HG02981 (cell line): ENCODE measurements around the gene SLC1A2.

ENCODE experiments used
- ATAC-seq: cut with Tn5 transposase; IDR thresholded peaks from one replicate; pipeline ENCODE4 v1.9.1; 2021; ENCODE audit warnings: mild to moderate bottlenecking, moderate library complexity; ENCODE audit not compliant: unreplicated experiment

The SLC1A2 gene

DNA sequence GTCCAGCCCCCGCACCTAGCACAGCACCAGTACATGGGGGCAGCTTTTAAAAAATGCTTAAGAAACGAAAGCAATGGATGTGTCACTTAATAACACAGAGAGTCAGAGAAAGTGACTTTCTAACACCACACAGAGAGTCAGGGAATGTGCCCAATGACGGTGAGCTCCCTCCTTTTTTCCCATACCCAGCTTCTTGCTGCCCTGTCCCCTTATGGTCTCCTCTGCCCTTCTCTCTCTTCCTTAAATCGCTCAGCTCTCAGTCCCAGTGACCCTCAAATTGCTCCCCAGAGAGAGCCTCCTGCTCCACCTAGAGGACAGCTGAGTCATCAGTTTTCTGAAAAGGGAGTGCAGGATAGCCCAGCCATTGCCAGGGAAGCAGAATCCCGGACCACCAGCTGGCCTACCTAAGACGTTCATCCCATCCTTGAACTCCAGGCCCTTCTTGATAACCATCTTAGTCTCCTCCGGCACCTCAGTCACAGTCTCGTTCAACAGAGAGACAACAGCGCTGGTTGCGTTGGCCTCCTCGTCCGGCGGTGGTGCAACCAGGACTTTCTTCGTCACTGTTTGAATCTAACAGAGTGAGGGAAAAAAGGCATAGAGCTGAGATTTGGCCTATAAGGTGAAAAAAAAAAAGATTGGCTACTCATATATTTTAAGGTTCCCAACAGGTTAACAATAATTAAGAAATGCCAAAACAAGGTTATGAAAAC, 113.5 kb downstream of the SLC1A2 start:
- ATAC-seq: peak; percentile 56

DNA sequence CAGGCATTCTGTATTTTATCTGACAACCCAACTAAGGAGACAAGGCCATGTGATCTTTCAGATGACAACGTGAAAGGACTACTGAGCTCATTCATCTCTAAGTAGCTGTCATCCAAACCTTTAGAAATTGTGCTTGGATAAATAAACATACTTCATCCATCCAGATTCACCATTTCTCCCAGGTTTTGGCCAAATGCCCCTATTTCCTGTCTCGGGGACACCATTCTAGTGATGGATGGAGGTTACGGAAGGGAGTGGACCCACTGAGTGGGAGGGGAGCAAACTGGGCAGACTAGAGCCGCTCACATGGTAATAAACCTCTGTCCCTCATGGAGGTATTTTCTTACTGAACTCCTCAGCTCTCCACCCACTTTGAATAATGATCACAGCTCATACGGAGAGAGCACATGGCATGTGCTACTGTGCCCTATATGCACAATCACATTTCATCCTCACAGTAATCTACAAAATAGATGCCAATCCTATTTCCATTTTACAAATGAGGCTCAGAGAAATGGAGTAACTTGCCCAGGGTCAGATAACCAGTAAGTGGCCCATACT, 114.4 kb downstream of the SLC1A2 start:
- ATAC-seq: no peak

DNA sequence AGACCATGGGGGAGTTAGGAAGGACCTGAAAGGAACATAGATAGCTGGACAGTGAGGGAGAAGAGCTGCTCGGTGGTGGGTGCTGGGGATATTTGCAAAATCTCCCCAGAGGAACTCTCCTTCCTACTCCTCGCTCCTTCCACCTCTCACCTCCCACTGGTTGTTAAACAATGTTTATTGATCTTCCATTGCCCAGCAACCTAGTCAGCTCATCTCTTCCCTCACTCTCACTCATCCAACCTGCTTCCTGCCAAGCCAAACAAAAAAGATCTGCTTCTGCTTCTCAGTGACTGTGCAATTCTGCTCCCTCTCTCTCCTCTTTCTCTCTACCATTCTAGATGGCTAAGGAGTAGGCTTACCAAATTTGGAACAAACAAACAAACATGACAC, 115.0 kb downstream of the SLC1A2 start:
- no peak for ATAC-seq

DNA sequence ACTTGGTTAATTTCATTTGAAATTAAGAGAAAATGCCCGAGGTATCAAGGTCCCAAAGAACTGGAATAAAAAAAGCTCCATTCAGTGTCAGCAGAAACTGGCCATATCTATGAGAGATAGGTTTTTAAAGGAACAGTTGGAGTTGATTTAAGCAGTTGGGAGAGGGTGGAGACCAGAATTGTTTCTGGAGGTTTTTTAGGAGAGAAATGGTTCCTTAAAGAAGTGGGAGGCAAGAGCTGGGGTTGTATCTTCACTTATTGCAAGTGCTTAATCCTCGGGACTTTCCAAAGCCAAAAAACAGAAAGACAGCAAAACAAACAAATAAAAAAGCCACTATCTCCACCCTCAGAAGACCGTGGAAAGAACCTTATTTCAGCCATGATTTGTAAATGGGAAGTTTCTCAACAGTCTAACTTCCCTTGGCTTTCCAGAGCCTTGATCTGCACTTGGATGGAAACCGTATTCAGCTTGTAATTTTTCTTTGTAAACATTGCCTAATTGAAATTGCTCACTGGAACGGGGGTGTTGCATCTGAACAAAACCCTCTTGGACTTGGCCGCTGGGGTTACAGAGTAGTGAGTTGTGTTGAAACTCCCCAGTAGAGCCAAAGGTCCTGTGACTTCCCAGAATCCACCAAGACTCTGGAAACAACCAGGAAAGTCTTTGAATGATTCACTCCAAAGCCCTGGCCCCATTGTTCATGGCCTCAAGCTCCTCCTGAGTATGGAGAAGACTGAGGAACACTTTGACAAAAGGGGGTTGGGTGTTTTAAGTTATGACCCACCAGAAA, 115.6 kb downstream of the SLC1A2 start:
- ATAC-seq: no peak

DNA sequence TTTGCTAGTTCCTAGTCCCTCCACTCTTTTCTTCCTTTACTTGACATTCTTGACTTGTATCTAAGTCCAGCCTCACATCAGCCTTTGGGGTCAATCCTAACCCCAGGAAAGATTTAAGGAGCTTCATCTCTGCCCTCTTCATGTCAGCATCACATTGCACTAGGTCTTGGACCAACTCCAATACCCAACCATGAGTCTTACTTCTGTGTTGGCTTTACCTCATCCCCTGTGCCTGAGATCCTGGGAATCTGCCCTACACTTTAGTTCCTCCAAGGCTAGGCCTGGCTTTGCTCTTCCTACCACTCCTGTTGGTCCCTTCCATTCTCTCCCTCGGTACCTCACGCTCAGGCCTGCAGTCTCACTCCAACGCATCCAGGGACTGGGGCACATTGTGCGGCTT, 117.0 kb downstream of the SLC1A2 start:
- no peak for ATAC-seq

DNA sequence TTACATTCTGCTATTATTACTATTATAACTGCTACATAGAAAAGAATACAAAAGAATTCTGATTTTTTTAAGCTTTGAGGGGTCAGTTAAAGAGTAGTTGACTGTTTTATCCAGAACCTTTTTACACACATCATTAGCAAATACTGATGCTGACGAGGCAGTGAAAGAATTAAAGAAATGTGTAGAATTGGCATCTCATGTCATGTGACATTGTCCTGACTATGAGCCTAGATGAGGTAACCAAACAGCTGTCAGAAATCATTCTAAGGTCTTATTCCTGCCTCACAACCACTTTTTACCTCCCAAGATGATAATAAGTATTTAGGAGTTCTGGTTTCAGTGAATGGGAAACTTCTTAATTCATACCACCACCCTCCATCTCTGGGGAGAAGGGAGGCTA, 121.0 kb downstream of the SLC1A2 start:
- no peak for ATAC-seq

DNA sequence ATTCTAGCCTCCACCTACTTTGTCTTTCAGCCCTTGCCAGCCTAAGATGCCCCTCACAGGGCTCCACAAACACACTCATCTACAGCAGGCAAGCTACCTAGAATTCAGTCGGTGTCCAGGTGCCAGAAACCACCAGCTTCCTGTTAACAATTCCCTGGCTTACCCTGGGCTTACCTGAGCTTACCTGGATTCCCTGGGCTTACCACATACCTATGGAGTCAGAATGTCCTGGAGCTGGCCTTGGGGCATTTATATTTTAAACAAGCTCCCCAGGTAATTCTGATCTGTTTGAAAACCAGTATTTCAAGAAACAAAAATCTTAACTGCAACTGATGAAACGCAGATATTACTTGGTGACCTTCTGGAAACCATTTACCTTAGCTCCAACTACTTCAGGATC, 123.6 kb downstream of the SLC1A2 start:
- ATAC-seq: no peak

DNA sequence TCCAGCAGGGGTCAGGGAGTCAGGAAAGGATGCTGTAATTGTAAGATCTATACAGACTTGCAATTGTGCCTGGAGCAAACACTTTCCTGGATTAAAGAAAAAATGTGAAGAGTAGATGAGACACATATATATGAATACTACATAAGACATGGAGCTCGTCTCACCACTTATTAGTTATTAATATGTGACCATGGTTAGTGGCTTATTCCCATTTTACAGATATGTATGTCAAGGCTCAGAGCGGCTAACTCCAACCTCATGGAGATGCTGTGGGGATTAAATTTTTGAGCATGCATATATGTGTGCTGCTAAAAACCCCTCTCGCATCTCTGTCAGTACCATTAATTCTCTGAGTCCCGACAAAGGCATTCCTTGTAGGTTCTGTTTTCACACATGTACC, 125.7 kb downstream of the SLC1A2 start:
- ATAC-seq: no peak

DNA sequence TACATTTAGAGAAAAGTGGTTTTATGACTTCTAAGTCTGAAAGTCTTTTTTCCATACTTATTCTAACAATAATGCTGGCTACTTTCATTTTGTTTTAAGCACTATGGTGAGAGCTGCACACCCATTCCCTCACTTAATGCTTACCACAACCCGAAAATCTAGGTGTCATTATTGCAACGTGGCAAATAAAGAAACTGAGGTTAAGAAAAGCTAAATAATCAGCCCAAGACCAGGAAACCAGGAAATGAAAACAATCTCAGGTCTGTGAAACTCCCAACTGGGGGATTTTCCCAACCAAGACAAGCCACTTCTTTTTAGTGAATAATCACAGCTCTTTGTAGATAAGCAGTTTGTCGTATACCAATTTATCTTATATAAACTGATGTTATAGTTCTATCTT, 126.3 kb downstream of the SLC1A2 start:
- ATAC-seq: no peak

DNA sequence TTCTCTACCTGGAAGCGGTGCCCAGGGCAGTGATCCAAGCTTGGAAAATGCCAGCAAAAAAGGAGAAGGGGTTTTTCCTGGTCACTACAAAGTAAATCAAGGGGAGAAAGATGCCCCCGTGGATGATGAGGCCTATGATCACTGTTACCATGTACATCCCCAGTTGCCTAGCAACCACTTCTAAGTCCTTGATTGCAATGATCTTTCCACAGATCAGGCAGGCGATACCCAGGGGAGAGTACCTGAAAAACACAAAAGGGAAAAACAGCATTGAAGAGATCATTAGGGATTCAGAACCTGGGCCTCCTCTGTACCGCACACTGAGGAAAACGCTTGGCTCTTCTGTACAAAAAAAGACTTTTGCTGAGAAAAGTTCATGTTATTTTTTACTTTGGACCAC, 127.1 kb downstream of the SLC1A2 start:
- no peak for ATAC-seq

DNA sequence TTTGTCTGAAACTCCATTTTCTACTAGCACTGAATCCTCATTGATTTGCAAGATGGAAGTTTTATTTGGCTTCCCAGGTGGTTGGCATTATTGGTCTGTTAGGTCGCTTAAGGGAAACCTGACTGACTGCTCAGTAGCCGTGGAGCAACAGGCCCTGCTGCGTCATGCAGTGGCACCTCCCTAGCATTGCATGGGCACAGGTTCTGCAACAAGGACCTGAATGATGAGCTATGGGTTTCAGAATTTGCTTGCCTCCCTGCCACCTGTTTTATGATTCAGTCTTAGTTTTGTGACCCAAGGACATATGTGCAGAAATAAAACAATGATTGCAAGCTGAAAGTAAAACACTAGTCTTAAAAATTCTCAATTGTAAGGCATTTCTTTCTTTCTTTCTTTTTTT, 128.5 kb downstream of the SLC1A2 start:
- no peak for ATAC-seq

DNA sequence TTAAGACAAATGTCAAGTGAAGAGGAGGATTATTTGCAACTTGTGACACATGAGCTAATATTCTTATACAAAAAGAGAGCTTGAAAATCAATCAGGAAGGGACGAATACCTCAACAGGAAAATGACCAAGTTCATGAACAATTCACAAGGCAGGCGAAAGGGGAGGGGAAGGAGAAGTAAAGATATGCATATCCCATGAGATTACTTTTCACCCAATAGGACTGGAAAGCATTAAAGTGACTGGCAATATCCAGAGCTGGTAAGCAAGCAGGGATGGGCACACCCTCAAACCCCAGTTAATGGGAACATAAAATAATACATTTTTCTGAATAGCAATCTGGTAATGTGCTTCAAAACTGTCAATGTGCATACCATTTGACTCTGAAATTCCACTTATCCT, 129.5 kb downstream of the SLC1A2 start:
- no peak for ATAC-seq

DNA sequence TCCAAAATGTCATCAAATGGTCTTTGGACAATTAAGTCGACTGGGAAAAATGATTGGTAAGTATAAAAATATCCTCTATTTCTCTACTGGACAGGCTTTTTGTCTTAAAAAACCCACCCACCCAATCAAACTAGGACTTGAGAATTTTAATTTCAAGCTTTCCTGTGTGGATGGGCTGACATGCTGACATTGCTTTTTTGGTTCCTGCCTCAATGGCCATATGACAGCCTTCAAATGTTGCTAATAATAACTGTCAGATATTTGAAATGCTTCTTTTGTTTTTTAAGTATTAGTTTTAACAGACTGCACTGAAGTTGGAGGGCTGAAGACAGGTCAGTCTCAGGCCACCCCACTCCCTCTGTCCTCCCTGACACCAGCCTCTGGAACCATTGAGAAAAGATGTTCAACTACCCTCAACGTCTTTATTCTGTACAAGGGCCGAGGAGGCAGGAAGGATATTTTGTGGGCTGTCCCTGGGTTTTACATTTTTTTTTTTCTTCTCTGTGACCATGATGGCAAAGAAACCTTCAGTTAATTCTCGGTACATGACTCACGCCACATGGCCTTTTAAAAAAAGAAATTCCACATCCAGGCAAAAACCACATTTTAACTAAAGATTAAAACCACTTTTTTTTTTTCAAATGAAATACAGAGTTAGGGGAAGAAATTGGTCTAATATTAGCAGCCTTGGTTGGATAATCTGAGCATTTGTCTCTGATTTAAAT, 130.4 kb downstream of the SLC1A2 start:
- no peak for ATAC-seq

DNA sequence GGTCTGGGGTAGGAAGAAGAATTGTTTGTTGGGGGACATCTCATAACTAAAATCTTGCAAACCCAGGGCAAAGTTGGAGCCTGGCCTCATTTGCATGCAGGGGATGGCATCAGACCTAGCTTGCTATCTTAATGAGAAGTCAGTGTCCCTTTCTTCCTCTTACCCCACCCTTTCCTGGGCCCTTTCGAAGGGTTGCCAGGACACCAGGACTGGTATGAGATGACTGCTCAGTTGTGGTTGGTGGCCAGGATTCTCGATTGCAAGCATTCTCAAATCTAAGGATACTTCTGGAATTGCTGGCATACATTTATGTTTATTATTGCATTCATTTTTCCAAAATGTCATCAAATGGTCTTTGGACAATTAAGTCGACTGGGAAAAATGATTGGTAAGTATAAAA, 131.0 kb downstream of the SLC1A2 start:
- no peak for ATAC-seq

DNA sequence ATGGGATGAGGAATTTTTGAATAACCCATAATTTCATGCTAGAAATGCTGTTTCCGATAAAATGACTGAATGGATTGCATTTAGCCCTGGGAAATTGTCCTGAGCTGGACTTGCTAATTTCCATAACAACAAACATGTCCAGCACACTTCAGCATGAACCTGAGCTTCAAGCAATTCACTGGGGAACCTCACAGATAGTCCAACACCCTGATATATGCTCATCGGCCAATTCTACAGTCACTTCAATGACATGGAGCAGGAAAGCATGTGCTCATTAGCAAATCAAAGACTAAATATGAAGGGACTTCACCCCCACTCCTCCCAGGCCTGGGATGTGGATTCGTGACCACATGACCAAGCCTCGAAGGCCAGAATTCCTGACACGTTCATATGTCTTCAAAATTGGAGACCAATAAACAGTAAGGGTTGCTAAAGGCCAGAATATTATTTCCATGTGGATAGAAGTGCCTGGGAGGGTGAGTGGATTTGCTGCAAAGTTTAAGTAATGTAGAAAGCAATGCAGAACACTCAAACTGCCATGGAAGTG, 131.9 kb downstream of the SLC1A2 start:
- ATAC-seq: no peak

DNA sequence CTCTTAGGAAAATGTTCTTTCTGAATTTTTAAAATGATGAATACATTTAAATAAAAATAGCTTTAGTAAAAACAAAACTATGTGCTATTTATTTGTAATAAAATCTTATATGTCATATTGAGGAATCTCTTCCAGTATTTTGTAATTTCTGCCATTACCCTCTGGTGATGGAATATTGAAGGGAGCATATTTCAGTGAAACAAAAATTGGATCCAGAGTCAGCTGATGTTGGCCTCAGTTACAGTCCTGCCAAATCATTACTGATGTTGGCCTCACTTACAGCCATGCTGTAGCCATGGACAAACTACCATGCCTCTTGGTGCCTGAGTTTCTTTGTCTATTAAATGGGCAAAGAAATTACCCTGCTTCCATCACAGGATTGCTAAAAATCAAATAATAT, 133.2 kb downstream of the SLC1A2 start:
- no peak for ATAC-seq

DNA sequence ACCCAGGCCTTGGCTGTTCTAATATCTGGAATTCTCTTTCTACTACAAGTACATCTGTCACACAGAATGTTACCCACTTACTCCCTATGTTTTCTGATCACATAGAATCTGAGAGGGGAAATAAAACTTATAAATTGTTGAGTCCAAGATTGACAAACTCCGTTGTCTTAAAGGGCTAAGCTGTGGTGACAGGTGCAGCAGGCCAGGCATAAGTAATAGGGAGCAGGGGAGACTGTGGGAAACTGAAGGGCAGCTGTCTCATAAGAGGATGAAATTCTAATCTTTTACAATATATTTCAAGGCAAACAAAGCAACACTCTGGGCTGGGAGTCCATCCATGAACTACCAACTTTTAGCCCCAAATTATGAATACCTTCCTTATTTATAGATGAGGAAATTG, 133.9 kb downstream of the SLC1A2 start:
- ATAC-seq: no peak

DNA sequence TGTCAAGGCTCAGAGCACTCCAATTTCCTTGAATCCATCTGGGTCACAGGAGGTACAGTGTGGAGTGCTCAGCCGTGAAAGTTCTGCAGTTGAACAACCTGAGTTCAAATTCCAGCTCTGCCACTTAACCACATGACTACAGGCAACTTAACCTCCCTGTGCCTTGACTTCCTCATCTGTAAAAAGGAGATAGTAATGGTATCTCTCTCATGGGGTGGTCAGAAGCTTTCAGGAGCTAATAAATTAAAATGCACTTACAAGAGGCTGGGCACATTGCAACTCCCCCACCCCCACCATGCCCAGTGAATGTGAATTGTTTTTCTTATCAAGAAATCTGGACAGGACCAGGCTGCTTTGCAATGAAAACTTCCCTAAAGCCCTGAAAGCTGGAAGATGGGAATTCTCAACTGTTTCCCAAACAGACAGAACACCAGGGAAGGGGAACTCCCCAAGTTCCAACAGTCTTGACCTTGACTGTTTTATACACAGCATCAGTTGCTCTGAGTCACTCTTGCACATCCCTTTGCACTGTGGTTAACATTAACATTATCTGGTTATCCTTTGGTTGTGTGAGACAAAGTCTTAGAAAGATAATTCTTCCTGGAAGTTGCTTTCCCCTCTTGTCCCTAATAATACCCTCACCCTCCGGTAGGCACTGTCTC, 137.0 kb downstream of the SLC1A2 start:
- ATAC-seq: no peak

DNA sequence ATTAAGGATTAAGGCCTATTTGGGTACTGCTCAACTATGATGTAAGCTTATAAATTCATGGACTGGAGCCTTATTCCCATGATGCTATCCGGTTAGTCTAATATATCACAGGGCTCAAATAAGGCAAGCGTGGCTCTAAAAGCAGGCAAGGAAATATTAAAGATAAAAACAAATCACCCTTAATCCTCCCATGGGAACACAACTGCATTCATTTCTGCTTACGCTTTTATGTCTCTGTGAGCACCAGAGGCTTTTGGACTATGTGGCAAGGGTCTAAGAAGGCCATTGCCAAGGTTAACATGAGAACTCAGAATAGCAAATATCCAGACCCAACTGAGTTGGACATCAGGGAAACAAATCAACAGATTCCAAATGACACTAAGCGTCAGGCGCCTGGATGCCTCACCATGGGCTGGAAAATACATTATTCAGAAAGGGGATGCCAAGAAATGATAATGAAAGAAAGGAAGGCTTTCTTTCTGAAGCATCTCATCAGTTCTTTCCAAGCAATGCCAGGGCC, 138.1 kb downstream of the SLC1A2 start:
- ATAC-seq: no peak

DNA sequence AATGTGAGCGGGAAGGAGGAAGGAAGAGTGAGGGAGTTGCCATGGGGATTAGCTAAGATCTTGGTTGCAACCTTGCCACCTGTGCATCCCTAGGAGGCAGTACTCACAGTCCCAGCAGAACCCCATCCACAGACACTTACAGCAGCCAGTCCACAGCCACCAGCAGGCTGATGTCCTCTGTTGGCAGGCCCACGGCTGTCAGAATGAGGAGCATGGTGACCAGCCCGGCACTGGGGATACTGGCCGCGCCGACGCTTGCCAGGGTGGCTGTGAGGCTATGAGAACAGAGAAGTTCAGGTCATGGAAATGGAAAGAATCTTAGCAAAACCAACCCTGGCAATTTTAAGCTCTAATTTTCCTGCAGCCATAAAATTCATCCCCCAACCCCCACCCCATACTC, 138.6 kb downstream of the SLC1A2 start:
- no peak for ATAC-seq

DNA sequence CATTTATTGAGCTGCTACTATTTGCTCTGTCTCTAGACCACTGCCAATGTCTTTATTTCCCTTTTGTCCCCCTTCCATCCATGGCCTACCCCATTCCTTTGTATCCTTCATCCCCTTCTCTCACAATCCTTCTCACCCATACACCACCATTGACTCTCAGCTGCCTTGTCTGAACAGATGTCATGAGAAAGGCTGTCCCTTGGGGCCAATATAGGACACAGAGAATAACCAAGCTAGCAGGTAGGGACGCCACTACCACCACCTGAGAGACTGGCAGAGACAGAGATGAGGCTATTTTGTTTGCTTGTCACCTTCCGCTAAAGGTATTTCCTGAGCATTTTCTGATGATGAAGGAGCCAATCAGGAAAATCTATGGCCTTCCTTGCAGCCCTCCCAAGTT, 141.5 kb downstream of the SLC1A2 start:
- no peak for ATAC-seq
